MV-4-11 (cell line): ENCODE results near the gene SYNGAP1.

Experiments
- DNase-seq: peaks from one replicate; lab custom pipeline; 2025; lab: John Stamatoyannopoulos, UW

SYNGAP1 gene

DNA sequence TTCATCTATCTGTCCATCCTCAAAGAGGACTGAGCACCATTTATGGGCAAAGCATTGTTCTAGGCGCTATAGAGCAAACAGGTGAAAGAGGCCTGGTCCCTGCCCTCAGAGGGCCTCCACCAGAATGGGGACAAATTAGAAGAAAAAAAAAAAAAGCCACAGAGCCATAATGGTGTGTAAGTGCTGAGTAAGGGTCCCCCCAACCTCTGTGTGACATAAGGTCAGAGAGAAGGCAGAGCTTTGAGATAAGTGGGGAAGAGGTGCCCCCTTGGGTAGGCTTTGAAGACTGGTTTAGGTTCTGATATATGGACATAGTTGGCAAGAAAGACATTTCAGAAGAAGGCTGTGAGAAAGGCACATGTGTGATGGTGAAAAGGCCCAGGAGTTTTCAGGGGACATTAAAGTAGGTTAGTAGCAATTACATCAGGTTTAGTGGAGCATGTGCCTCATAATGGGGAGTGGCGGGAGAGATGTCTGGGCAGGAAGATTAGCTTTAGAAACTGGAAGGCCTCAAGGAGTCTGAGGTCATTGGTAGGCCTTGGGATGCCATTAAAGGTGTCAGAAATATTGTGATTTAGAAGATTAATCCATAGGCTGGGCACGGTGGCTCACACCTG lies 19.2 kb downstream of the SYNGAP1 start:
- no peak for DNase-seq

GRCh38 chr6:33439956-33440648 lies 20.2 kb downstream of the SYNGAP1 start:
- DNase-seq, result no peak

DNA sequence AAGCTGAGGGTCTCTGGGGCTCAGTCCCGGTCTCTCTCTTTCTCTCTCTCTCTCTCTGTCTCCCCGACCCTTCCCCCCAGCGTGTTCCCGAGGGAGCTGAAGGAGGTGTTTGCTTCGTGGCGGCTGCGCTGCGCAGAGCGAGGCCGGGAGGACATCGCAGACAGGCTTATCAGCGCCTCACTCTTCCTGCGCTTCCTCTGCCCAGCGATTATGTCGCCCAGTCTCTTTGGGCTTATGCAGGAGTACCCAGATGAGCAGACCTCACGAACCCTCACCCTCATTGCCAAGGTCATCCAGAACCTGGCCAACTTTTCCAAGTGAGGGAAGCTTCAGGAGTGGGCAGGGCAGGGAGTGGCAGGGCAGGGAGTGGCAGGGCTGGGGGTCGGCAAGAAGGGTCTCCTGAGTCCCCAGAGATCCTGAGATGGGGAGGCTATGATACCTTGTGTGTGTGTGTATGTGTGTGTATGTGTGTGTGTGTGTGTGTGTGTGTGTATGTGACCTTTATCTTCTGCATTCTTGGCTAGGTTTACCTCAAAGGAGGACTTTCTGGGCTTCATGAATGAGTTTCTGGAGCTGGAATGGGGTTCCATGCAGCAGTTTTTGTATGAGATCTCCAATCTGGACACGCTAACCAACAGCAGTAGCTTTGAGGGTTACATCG lies 20.9 kb downstream of the SYNGAP1 start:
- no peak for DNase-seq

- no peak for DNase-seq
Measured at GRCh38 chr6:33441457-33441856, 21.6 kb downstream of the SYNGAP1 start.

GRCh38 chr6:33442283-33442682 lies 22.4 kb downstream of the SYNGAP1 start:
- DNase-seq, result no peak

- DNase-seq, result no peak
Measured at GRCh38 chr6:33443025-33443424, 23.2 kb downstream of the SYNGAP1 start.

GRCh38 chr6:33443619-33444504 lies 24.0 kb downstream of the SYNGAP1 start:
- no peak for DNase-seq

DNA sequence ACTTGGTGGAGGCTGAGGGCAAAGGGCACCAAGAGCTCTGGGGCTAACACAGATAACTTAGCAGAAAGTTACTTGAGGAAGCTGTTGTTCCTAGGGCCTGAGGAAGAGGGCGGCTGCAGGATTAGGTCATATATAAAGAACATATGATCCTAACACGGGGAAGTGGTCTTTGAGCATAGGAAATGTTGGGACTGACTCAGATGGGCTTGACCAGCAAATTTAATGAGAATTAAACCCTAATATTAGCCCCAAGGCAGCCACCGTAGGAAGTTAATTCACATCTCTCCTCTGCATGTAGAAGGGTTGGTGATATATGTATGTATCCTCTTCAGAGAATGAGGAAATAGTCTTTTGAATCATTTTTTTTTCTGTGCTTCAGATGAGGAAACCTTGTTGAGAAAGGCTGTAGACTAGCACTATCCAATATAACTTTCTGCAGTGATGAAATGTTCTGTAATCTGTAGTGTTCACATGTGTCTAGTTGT lies 25.3 kb downstream of the SYNGAP1 start:
- DNase-seq, result peak; percentile 89

DNA sequence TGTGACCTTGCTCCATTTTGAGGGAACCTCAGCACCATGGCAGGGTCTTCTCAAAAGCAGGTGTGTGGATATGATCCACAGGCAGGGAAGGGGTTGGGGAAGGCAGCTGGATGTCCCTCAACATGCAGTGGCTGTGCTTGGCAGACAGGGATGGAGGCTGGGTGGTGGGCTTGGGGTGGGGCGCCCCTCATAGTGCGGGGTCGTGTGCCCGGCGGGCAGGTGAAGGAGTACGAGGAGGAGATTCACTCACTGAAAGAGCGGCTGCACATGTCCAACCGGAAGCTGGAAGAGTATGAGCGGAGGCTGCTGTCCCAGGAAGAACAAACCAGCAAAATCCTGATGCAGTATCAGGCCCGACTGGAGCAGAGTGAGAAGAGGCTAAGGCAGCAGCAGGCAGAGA lies 26.5 kb downstream of the SYNGAP1 start:
- DNase-seq, result no peak

- peak; percentile 16 for DNase-seq
Measured at GRCh38 chr6:33450434-33450833, 30.6 kb downstream of the SYNGAP1 start.

DNA sequence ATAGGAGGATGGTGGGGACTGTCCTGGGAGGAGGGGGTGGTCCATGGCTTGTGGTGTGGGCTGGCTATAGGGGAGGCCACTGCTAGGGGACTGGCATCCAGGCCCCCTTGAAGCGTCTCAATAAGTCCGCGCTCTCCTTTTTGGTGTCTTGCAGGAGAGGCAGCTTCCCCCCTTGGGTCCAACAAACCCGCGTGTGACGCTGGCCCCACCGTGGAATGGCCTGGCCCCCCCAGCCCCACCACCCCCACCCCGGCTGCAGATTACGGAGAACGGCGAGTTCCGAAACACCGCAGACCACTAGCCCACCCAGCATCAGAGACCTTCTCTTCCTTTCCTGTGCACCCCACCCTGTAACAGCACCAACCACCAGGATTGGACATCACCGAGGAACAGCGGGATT lies 31.7 kb downstream of the SYNGAP1 start:
- DNase-seq, result no peak

DNA sequence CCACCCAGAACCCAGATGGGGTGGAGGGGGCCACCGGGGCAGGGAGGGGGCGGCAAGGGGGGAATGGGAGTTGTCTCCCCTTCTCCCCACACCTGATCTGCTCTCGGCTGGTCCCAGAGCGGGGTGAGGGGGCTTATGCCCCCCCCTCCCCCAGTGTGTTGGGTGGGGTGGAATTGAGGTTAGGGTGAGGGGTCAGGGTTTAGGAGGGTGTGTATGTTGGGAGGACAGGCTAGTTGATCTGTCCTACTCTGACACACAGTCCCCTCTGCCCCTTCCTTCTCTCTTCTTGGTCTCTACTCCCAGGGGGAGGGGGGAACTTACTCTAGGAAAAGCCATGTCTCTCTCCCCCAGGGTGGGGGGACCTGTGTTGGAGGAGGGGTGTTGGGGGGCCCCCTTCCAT lies 32.6 kb downstream of the SYNGAP1 start:
- no peak for DNase-seq

- DNase-seq, result no peak
Measured at GRCh38 chr6:33453393-33454008, 33.6 kb downstream of the SYNGAP1 start.

DNA sequence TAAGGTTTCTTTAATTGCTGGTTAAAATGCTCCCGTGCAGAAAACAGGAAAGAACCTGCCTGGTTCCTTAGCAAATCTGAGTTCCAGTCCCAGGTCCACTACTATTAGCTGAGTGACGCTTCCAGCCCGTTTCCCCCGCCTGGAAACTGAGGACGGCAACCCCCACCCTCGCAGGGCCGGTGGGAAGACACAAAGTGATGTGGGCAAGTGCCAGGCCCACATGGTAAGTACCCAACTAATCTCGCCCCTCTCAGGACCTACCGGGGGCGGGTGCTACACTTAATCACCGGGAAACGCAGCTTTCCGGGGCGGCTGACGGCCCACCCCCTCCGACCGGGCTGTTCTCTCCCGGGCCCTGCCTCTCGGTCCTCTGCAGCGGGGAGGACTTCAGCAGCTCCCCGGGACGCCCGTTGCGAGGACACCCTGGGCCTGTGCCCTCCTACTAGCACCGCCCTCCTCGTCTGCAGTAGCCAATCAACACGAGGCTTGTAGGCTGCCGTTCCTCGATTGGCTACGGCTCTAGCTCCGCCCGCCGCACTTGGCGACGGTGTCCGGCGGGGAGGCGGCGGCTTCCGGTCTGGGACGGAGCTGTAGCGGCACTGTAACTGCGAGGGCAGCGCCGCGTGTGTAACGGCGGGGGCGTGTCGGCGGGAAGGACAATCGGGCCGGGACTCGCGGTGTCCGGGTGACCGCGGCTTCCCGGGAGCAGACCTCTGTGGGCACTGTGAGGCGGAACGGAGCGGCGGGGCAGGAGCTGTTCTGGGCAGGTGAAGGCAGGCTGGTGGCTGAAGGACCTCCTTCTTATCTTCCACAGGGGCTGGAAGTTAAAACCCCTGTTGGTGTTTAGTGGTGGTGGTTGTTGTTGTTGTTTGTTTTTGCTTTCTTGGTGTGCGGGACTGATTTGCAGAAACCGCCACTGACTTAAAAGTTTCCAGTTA lies 34.4 kb downstream of the SYNGAP1 start, which contains the start of gene ZBTB9:
ZBTB9 (plus strand) TSS at position 568 of the 938 bp plus-strand sequence. CDS start 525 bp downstream, outside the sequence.
- peak; percentile 95 for DNase-seq

- DNase-seq, result no peak
Measured at GRCh38 chr6:33455051-33455450, 35.2 kb downstream of the SYNGAP1 start.

GRCh38 chr6:33456156-33456555 lies 36.3 kb downstream of the SYNGAP1 start:
- DNase-seq, result no peak

GRCh38 chr6:33458676-33459075 lies 38.8 kb downstream of the SYNGAP1 start:
- DNase-seq, result no peak

DNA sequence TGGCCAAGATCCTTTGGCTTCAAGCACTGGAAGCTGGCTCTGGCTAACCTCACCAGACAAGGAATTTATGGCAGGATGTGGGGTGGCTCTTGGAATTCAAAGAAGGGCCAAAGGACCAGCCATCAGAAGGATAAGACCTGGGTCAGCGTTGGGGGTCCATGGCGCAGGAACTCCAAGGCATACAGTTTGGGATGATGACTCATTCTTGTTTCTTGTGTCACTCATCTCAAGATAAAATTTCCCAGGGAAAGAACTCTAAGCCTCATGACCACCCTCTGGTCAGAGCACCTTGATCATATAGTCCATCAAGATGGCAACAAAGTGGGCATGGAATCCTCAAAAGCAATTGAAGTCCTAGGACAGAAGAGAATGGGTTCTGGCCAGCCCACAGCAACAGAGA lies 39.4 kb downstream of the SYNGAP1 start:
- DNase-seq, result no peak

- DNase-seq, result no peak
Measured at GRCh38 chr6:33466075-33466735, 46.3 kb downstream of the SYNGAP1 start.

GRCh38 chr6:33467091-33467490 lies 47.2 kb downstream of the SYNGAP1 start:
- DNase-seq, result no peak
